Forelimb muscle (tissue), 1 donor: ENCODE results near the gene SLC35G1. TPM values are rescaled to one million over a fixed set of nuclear protein-coding genes. Genes with fewer than 3 reads are reported as not detected.

Experiments used
- DNase-seq: peaks from one replicate; pipeline ENCODE4 v3.0.0-alpha.2; 2013; ENCODE audit warnings: low read depth
- polyA plus RNA-seq: library from polyadenylated mRNA; unstranded; fragments of 120-200 nt; gene quantifications from one replicate; pipeline ENCODE4 v1.2.1, GENCODE V29; 2013; ENCODE audit not compliant: insufficient read length

SLC35G1 gene
- polyA plus RNA-seq, result 3.6 TPM

GRCh38 chr10:93893646-93894515, at the start of gene SLC35G1:
TSS of gene SLC35G1 (plus strand) at chr10:93893978. CDS start at chr10:93894034, 56 bp downstream.
- peak; percentile 26 for DNase-seq

- DNase-seq, result no peak
Observed at GRCh38 chr10:93844979-93845626, 48.7 kb upstream of the SLC35G1 start.

GRCh38 chr10:93849593-93849992, 44.2 kb upstream of the SLC35G1 start:
- DNase-seq, result no peak

- DNase-seq, result no peak
Observed at GRCh38 chr10:93850031-93851015, 43.5 kb upstream of the SLC35G1 start.

GRCh38 chr10:93851169-93851568, 42.6 kb upstream of the SLC35G1 start:
- no peak for DNase-seq

- DNase-seq, result no peak
Observed at GRCh38 chr10:93852476-93853095, 41.2 kb upstream of the SLC35G1 start.

- DNase-seq, result no peak
Observed at GRCh38 chr10:93854975-93855374, 38.8 kb upstream of the SLC35G1 start.

GRCh38 chr10:93856349-93857145, 37.2 kb upstream of the SLC35G1 start:
- no peak for DNase-seq

GRCh38 chr10:93859049-93859655, 34.6 kb upstream of the SLC35G1 start:
- no peak for DNase-seq

- DNase-seq, result no peak
Observed at GRCh38 chr10:93861825-93862224, 32.0 kb upstream of the SLC35G1 start.

GRCh38 chr10:93865794-93866425, 27.9 kb upstream of the SLC35G1 start:
- DNase-seq, result no peak

- no peak for DNase-seq
Observed at GRCh38 chr10:93867525-93867924, 26.3 kb upstream of the SLC35G1 start.

GRCh38 chr10:93871671-93872204, 22.0 kb upstream of the SLC35G1 start:
- DNase-seq, result no peak

- DNase-seq, result no peak
Observed at GRCh38 chr10:93872375-93873158, 21.2 kb upstream of the SLC35G1 start.

- DNase-seq, result no peak
Observed at GRCh38 chr10:93873420-93874115, 20.2 kb upstream of the SLC35G1 start.

GRCh38 chr10:93874309-93875031, 19.3 kb upstream of the SLC35G1 start:
- DNase-seq, result no peak

GRCh38 chr10:93875032-93875358, 18.8 kb upstream of the SLC35G1 start:
- no peak for DNase-seq
